GM12878 (cell line): Measurements from ENCODE around the gene FHIP2A. TPM values are rescaled to one million over a fixed set of nuclear protein-coding genes. Genes with fewer than 3 reads are reported as not detected.

Source experiments
- ATAC-seq: fragments of 200-7000 bp; cut with Tn5 transposase; 3 replicates; pipeline ENCODE4 v1.9.1; 2020; ENCODE audit warnings: mild to moderate bottlenecking, moderate library complexity
- BruUV-seq: library from RNA; stranded (reverse); fragments of 400-500 nt; replicated peaks from 2 replicates; lab custom pipeline; 2021; lab: Mats Ljungman, UMichigan
- CTCF ChIA-PET: fragments of 300-600 bp; sonication (Branson Sonifier 250); formaldehyde crosslinking; extraction: SDS; loops from one replicate; lab custom pipeline; 2021; ENCODE audit warnings: inconsistent platforms; lab: Yijun Ruan, JAX
- POLR2A ChIA-PET: fragments of 350-600 bp; formaldehyde crosslinking; extraction: SDS; loops from one replicate; lab custom pipeline; 2021; ENCODE audit warnings: inconsistent platforms; lab: Charles Lee
- RAD21 ChIA-PET: fragments of 300-600 bp; sonication (Branson Sonifier 250); formaldehyde crosslinking; loops from one replicate; lab custom pipeline; 2023; ENCODE audit warnings: antibody characterized with exemption; ENCODE audit not compliant: unreplicated experiment; lab: Charles Lee
- SMC1A ChIA-PET: fragments of 300-600 bp; sonication (Branson Sonifier 250); formaldehyde crosslinking; loops from one replicate; lab custom pipeline; 2023; ENCODE audit not compliant: unreplicated experiment, uncharacterized antibody; lab: Charles Lee
- DNase-seq: peaks from one replicate; pipeline ENCODE4 v3.0.0-alpha.2; 2011; ENCODE audit warnings: low read depth, low spot score
- FAIRE-seq: peaks from 3 replicates; lab custom pipeline; 2011; peaks lifted over from hg19 to GRCh38; lab: Jason Lieb, UNC
- H2AFZ ChIP-seq: 2 replicates; pipeline ENCODE4 v1.6.0; 2011; ENCODE audit warnings: low read depth, low read length, control low read depth; ENCODE audit not compliant: control insufficient read depth
- H3K27ac ChIP-seq: 2 replicates; pipeline ENCODE4 v1.5.1; 2011; ENCODE audit warnings: control low read depth; ENCODE audit not compliant: control insufficient read depth, insufficient read depth
- H3K27me3 ChIP-seq, 2 experiments: replicated peaks in 1 of 2; 2 replicates each; pipeline versions ENCODE4 v1.6.0 to v1.6.1; 2011; ENCODE audit warnings: low read length in 1 of 2; ENCODE audit not compliant: control insufficient read depth in 2 of 2, insufficient read depth in 2 of 2
- H3K36me3 ChIP-seq, 2 experiments: 2 replicates each; pipeline ENCODE4 v1.5.1; 2011; ENCODE audit warnings: low read length in 1 of 2; ENCODE audit not compliant: control insufficient read depth in 2 of 2, insufficient read depth in 2 of 2
- H3K4me1 ChIP-seq: 2 replicates; pipeline ENCODE4 v1.6.1; 2011; ENCODE audit warnings: mild to moderate bottlenecking, low read length, moderate library complexity, mixed read lengths; ENCODE audit not compliant: control insufficient read depth, insufficient read depth
- H3K4me2 ChIP-seq: 2 replicates; pipeline ENCODE4 v1.6.0; 2011; ENCODE audit warnings: control low read depth; ENCODE audit not compliant: control insufficient read depth, insufficient read depth
- H3K4me3 ChIP-seq: fragments of 200-600 bp; sonication (generic); 2 replicates; pipeline ENCODE4 v1.5.1; 2016
- H3K79me2 ChIP-seq: 2 replicates; pipeline ENCODE4 v1.6.0; 2011; ENCODE audit warnings: low read length; ENCODE audit not compliant: control insufficient read depth, insufficient read depth
- H3K9ac ChIP-seq: 2 replicates; pipeline ENCODE4 v1.8.0; 2011; ENCODE audit warnings: low read length, control low read depth, mixed read lengths; ENCODE audit not compliant: control insufficient read depth, insufficient read depth
- H3K9me3 ChIP-seq: replicated peaks from 3 replicates; pipeline ENCODE4 v1.5.1; 2011; ENCODE audit warnings: mild to moderate bottlenecking, low read length; ENCODE audit not compliant: control insufficient read depth, insufficient read depth
- H4K20me1 ChIP-seq: 2 replicates; pipeline ENCODE4 v1.6.0; 2011; ENCODE audit not compliant: control insufficient read depth, insufficient read depth
- CBFB ChIP-seq: IDR thresholded peaks from 2 replicates; pipeline ENCODE4 v1.6.1; 2016; ENCODE audit warnings: antibody characterized with exemption, low read depth
- DPF2 ChIP-seq: fragments of 450-650 bp; IDR thresholded peaks from 2 replicates; pipeline ENCODE4 v1.6.1; 2017; ENCODE audit warnings: mild to moderate bottlenecking
- EP300 ChIP-seq, 2 experiments: fragments of 150-350 bp in 1 of 2; IDR thresholded peaks; 2 replicates each; pipeline ENCODE4 v1.6.1; 2011 to 2012; ENCODE audit warnings: low read depth in 2 of 2, low read length in 2 of 2, borderline replicate concordance in 1 of 2, improper control_type of control experiment in 1 of 2, inconsistent platforms in 1 of 2; ENCODE audit not compliant: control insufficient read depth in 1 of 2
- HDAC6 ChIP-seq: fragments of 200-600 bp; sonication (generic); IDR thresholded peaks from one replicate; pipeline ENCODE4 v1.8.0; 2017; ENCODE audit warnings: antibody characterized with exemption; ENCODE audit not compliant: unreplicated experiment
- MTA3 ChIP-seq: IDR thresholded peaks from 2 replicates; pipeline ENCODE4 v1.6.1; 2012; ENCODE audit warnings: low read length, inconsistent platforms, borderline replicate concordance
- NR2C2 ChIP-seq: IDR thresholded peaks from 2 replicates; pipeline ENCODE4 v1.6.1; 2011; ENCODE audit warnings: borderline replicate concordance, low read depth; ENCODE audit not compliant: control insufficient read depth, insufficient read length
- RELA ChIP-seq: fragments of 450-650 bp; IDR thresholded peaks from 2 replicates; pipeline ENCODE4 v1.8.0; 2014; ENCODE audit warnings: borderline replicate concordance; ENCODE audit not compliant: partially characterized antibody
- SIX5 ChIP-seq: IDR thresholded peaks from 2 replicates; pipeline ENCODE4 v1.6.1; 2011; ENCODE audit warnings: mild to moderate bottlenecking, low read depth, low read length, moderate library complexity; ENCODE audit not compliant: severe bottlenecking
- WGBS: methylation state at CpG from one replicate; pipeline ENCODE4 v1.1.6; 2016; ENCODE audit warnings: low lambda C conversion rate; ENCODE audit not compliant: insufficient replicate concordance, insufficient coverage; ENCODE audit errors: missing lambda C conversion rate; 5-methylcytosine and 5-hydroxymethylcytosine counted together
- in situ Hi-C: fragments of 300-500 bp; cut with MboI; formaldehyde crosslinking; loops from 9 replicates; pipeline ENCODE4 v1.14.3; 2018; ENCODE audit warnings: mixed read lengths
- intact Hi-C: fragments of 100-400 bp; cut with micrococcal nuclease; formaldehyde crosslinking; loops from one replicate; pipeline ENCODE4 v1.14.2; 2022; ENCODE audit not compliant: unreplicated experiment
- polyA plus RNA-seq, 11 experiments: library from polyadenylated mRNA; depleted of rRNA in 4 of 11; unstranded in 6 of 11; stranded (reverse) in 5 of 11; fragments of >200 nt; fragmentation: Nextera tagmentation in 4 of 11; fragmentation: Illumina TruSeq in 1 of 11; extraction: Ambion mirVana in 4 of 11; extraction: Trizol in 1 of 11; gene quantifications; 1 replicate in 1 of 11; 2 replicates in 10 of 11; pipeline versions ENCODE4 v1.2.1 to v1.2.3, GENCODE V29; 2011 to 2016; ENCODE audit warnings: inconsistent platforms in 2 of 11, missing spikeins in 2 of 11, low read depth in 1 of 11
- total RNA-seq, 4 experiments: library from RNA; depleted of rRNA in 3 of 4; stranded (reverse); fragments of >200 nt in 3 of 4; fragmentation: Illumina TruSeq in 1 of 4; extraction: Trizol in 1 of 4; gene quantifications; 2 replicates each; pipeline versions ENCODE4 v1.2.1 to v1.2.3, GENCODE V29; 2013 to 2021
- TF ChIP-seq, protein P1 (sequence below): fragments of 450-650 bp; IDR thresholded peaks from 2 replicates; pipeline ENCODE4 v1.6.1; 2016; ENCODE audit warnings: mild to moderate bottlenecking, moderate library complexity, borderline replicate concordance

The FHIP2A gene
- total and polyA plus RNA-seq, 10 of the 15 experiments (the other 5 are each of a cell fraction or from before 2014, with no cell fraction given) = 6.8 to 30.4 (median 17.0) TPM

DNA sequence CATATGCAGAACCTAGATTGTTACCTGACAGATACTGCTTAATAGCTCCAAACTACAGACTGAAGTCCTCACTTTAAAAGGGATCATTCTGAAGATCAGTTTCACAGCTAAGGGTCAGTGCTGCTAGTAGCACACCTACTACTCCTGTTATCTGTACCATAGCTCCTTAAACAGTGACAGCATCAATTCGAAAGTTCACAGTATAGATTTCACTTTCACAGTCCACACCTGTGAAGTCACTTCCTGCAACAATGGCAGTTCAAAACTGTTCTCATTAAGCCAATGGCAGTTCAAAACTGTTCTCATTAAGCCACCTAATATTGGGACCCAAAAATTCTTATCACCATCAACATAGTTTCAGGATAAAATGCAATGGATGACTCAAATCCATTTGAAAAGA is 10.7 kb upstream of the FHIP2A start (continued):
- TF ChIP-seq, protein P1, sequence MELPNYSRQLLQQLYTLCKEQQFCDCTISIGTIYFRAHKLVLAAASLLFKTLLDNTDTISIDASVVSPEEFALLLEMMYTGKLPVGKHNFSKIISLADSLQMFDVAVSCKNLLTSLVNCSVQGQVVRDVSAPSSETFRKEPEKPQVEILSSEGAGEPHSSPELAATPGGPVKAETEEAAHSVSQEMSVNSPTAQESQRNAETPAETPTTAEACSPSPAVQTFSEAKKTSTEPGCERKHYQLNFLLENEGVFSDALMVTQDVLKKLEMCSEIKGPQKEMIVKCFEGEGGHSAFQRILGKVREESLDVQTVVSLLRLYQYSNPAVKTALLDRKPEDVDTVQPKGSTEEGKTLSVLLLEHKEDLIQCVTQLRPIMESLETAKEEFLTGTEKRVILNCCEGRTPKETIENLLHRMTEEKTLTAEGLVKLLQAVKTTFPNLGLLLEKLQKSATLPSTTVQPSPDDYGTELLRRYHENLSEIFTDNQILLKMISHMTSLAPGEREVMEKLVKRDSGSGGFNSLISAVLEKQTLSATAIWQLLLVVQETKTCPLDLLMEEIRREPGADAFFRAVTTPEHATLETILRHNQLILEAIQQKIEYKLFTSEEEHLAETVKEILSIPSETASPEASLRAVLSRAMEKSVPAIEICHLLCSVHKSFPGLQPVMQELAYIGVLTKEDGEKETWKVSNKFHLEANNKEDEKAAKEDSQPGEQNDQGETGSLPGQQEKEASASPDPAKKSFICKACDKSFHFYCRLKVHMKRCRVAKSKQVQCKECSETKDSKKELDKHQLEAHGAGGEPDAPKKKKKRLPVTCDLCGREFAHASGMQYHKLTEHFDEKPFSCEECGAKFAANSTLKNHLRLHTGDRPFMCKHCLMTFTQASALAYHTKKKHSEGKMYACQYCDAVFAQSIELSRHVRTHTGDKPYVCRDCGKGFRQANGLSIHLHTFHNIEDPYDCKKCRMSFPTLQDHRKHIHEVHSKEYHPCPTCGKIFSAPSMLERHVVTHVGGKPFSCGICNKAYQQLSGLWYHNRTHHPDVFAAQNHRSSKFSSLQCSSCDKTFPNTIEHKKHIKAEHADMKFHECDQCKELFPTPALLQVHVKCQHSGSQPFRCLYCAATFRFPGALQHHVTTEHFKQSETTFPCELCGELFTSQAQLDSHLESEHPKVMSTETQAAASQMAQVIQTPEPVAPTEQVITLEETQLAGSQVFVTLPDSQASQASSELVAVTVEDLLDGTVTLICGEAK = peak; percentile 50; the same call in 1 of the 2 replicates
- TF ChIP-seq CBFB (no peak), MTA3 (no peak), EP300 (IDR thresholded peaks at IDR 0.05; ENCODE audit: borderline replicate concordance in 1 of 2, control insufficient read depth in 1 of 2, low read depth in 2 of 2, low read length in 2 of 2) (peak in 1 of 2 experiments; percentile 23; a peak in 1 of 4 replicates), NR2C2 (no peak), DPF2 (0 out of 2 replicates have a peak, but pooled peaks have one; percentile 36), RELA (no peak)

GRCh38 chr10:114811862-114812261 is 9.7 kb upstream of the FHIP2A start:
- Histone ChIP-seq H3K9ac (no peak overlapping the region), H2AFZ (peak overlapping the region; percentile 5; the same call in 1 of the 2 replicates), H3K36me3 (no peaks in the 10 kb centered on the region), H3K4me1 (peaks cover 8% of the 10 kb centered on the region), H3K27me3 (no peaks in the 10 kb centered on the region), H4K20me1 (no peaks in the 10 kb centered on the region), H3K9me3 (no peaks in the 10 kb centered on the region), H3K79me2 (no peaks in the 10 kb centered on the region), H3K4me3 (no peak overlapping the region), H3K4me2 (no peak overlapping the region), H3K27ac (no peak overlapping the region)
- ATAC-seq (peak; percentile 59), FAIRE-seq (no peak), DNase-seq (no peak)
- ChIA-PET RAD21 (no interaction called here), SMC1A (interaction anchor here (0.6 to 1.1 kb wide), 2 partner anchors 10 to 260 kb away, joined by 3 read pairs; partner anchors contain the start of gene FHIP2A), CTCF (interaction anchor here (1.0 to 2.3 kb wide), 2 partner anchors 10 to 68 kb away, joined by 3 to 13 read pairs; partner anchors contain the start of gene FHIP2A), POLR2A (no interaction called here)
- no peak for TF ChIP-seq HDAC6
- TF ChIP-seq SIX5 = peak; percentile 54
- no TSS peak for BruUV-seq
- in situ Hi-C loops (loop anchor here (25.0 kb wide), 1 partner anchor 1125 kb away; the partner anchor contains the start of gene CASP7), intact Hi-C loops (no loop called here)
- 93% methylated on average over 1 of the region's 1 CpG for WGBS
